OCI-LY7 (cell line): ENCODE measurements around the gene MKNK2. TPM values are rescaled to one million over a fixed set of nuclear protein-coding genes. Genes with fewer than 3 reads are reported as not detected.

ENCODE experiments used
- BruUV-seq: library from RNA; stranded (reverse); fragments of 400-500 nt; replicated peaks from 2 replicates; lab custom pipeline; 2021; lab: Mats Ljungman, UMichigan
- CTCF ChIA-PET: fragments of 300-600 bp; sonication (Branson Sonifier 250); formaldehyde crosslinking; loops from one replicate; lab custom pipeline; 2022; ENCODE audit warnings: antibody characterized with exemption; ENCODE audit not compliant: unreplicated experiment; lab: Charles Lee
- POLR2A ChIA-PET: fragments of 300-600 bp; sonication (Branson Sonifier 250); formaldehyde crosslinking; loops from one replicate; lab custom pipeline; 2022; ENCODE audit warnings: antibody characterized with exemption; lab: Charles Lee
- DNase-seq: peaks from one replicate; pipeline ENCODE4 v3.0.0-alpha.2; 2015; ENCODE audit warnings: low spot score
- H2AFZ ChIP-seq: fragments of 200-600 bp; sonication (generic), shearing (Covaris generic); 2 replicates; pipeline ENCODE4 v1.6.1; 2014; ENCODE audit warnings: mild to moderate bottlenecking, antibody characterized with exemption, low read length, moderate library complexity
- H3K27ac ChIP-seq: fragments of 200-600 bp; sonication (generic); 2 replicates; pipeline ENCODE4 v1.5.1; 2014; ENCODE audit warnings: mixed run types, low read depth, mild to moderate bottlenecking, moderate library complexity, low read length, inconsistent platforms; ENCODE audit not compliant: poor library complexity, severe bottlenecking
- H3K36me3 ChIP-seq: fragments of 200-600 bp; sonication (generic); 2 replicates; pipeline ENCODE4 v1.6.1; 2014; ENCODE audit warnings: mild to moderate bottlenecking, antibody characterized with exemption, low read length, moderate library complexity, mixed read lengths; ENCODE audit not compliant: insufficient read depth
- H3K4me1 ChIP-seq: fragments of 200-600 bp; sonication (generic); 2 replicates; pipeline ENCODE4 v1.5.1; 2014; ENCODE audit warnings: mild to moderate bottlenecking, low read length; ENCODE audit not compliant: insufficient read depth, poor library complexity, severe bottlenecking
- H3K4me2 ChIP-seq: fragments of 200-600 bp; sonication (generic); 2 replicates; pipeline ENCODE4 v1.6.1; 2014; ENCODE audit warnings: mild to moderate bottlenecking, low read length
- H3K4me3 ChIP-seq: fragments of 200-600 bp; sonication (generic); 2 replicates; pipeline ENCODE4 v1.5.1; 2014; ENCODE audit warnings: mild to moderate bottlenecking, low read depth, low read length; ENCODE audit not compliant: poor library complexity, severe bottlenecking
- H3K79me2 ChIP-seq: fragments of 200-600 bp; sonication (generic); 2 replicates; pipeline ENCODE4 v1.6.1; 2016; ENCODE audit warnings: low read depth, mild to moderate bottlenecking, low read length, moderate library complexity, mixed read lengths; ENCODE audit not compliant: insufficient read depth
- H3K9me2 ChIP-seq: fragments of 200-600 bp; sonication (generic); 2 replicates; pipeline ENCODE4 v1.6.1; 2016; ENCODE audit warnings: mild to moderate bottlenecking, low read length, mixed read lengths; ENCODE audit not compliant: insufficient read depth
- H3K9me3 ChIP-seq: fragments of 200-600 bp; sonication (generic); 2 replicates; pipeline ENCODE4 v1.6.1; 2014; ENCODE audit warnings: mild to moderate bottlenecking, mixed run types, low read length, mixed read lengths
- H4K20me1 ChIP-seq: fragments of 200-600 bp; sonication (generic); 2 replicates; pipeline ENCODE4 v1.6.1; 2014; ENCODE audit warnings: mild to moderate bottlenecking, antibody characterized with exemption, low read length, moderate library complexity, mixed read lengths; ENCODE audit not compliant: insufficient read depth
- EZH2phosphoT487 ChIP-seq: fragments of 200-600 bp; sonication (generic); IDR thresholded peaks from 2 replicates; pipeline ENCODE4 v1.6.1; 2018; ENCODE audit warnings: low read depth, borderline replicate concordance, mild to moderate bottlenecking, mixed run types, antibody characterized with exemption, low read length, moderate library complexity, mixed read lengths
- intact Hi-C: fragments of 100-400 bp; cut with micrococcal nuclease; formaldehyde crosslinking; loops from one replicate; pipeline ENCODE4 v1.10.0; 2022; ENCODE audit not compliant: unreplicated experiment
- total RNA-seq, 2 experiments: library from RNA; depleted of rRNA in 1 of 2; stranded (reverse); fragments of >200 nt in 1 of 2; shearing (Covaris generic) in 1 of 2; gene quantifications; 2 replicates each; pipeline ENCODE4 v1.2.3, GENCODE V29; 2014 to 2022
- TF ChIP-seq, protein P1 (sequence below): fragments of 200-600 bp; sonication (generic); conservative IDR thresholded peaks from 2 replicates; pipeline ENCODE4 v1.5.1; 2014; ENCODE audit warnings: mild to moderate bottlenecking, antibody characterized with exemption, low read length, moderate library complexity, mixed read lengths

MKNK2 gene
- total RNA-seq, 2 experiments from 2014 or later, result 115 to 225 TPM

DNA sequence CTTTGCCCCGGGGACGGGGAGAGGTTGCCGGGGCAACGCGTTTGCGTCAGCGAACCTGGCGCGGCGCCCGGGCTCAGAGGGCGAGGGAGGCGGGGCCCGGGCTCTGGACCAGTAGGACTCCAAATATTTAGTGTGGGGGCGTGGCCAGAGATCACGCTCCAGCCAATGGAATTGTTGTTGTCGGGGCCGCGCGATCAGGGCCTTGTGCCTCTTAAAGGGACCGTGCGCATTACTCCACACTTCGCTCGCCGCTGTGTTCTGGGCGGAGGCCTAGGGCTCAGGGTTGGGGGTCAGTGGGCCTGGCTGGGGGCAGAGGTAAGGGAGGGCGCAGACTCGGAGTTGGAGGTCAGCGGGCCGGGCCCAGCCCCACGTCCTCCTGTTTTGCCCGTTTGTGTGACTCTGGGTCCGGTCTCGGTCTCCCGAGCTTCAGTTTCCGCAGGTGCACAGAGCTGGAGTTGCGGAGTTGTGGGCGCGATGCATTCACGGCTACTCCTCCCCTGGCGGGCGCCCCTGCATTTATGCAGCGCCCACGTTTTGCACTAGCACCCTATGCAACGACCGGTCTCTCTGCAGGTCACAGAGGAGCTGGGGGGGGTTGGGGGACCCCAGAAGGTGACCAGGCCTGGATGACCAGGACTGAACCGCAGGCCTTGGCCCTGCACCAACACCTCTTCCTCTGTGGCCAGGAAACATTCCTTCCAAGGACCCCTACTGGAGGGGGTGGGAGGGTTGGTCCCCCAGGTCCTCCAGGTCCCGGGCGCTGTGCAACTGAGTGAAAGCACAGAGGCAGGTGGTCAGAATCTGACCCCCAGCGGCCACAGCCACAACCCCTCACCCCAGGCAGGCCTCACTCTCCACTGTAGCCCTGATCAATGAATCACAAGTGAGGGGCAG lies 10.7 kb upstream of the MKNK2 start:
- no TSS peak for BruUV-seq
- no peaks in the 10 kb centered on the region for H3K9me3 ChIP-seq
- H3K27ac ChIP-seq, result peak overlapping the region; percentile 73
- peak overlapping the region; percentile 25; the same call in 1 of the 2 replicates for H2AFZ ChIP-seq
- no peaks in the 10 kb centered on the region; the same call in 1 of the 2 replicates for H3K79me2 ChIP-seq
- TF ChIP-seq, protein P1, sequence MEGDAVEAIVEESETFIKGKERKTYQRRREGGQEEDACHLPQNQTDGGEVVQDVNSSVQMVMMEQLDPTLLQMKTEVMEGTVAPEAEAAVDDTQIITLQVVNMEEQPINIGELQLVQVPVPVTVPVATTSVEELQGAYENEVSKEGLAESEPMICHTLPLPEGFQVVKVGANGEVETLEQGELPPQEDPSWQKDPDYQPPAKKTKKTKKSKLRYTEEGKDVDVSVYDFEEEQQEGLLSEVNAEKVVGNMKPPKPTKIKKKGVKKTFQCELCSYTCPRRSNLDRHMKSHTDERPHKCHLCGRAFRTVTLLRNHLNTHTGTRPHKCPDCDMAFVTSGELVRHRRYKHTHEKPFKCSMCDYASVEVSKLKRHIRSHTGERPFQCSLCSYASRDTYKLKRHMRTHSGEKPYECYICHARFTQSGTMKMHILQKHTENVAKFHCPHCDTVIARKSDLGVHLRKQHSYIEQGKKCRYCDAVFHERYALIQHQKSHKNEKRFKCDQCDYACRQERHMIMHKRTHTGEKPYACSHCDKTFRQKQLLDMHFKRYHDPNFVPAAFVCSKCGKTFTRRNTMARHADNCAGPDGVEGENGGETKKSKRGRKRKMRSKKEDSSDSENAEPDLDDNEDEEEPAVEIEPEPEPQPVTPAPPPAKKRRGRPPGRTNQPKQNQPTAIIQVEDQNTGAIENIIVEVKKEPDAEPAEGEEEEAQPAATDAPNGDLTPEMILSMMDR, result 0 out of 2 replicates have a peak, but pooled peaks have one; percentile 27
- no peak for TF ChIP-seq EZH2phosphoT487
- H3K4me1 ChIP-seq, result peaks cover 65% of the 10 kb centered on the region
- H4K20me1 ChIP-seq, result no peaks in the 10 kb centered on the region
- no peaks in the 10 kb centered on the region for H3K36me3 ChIP-seq
- H3K4me2 ChIP-seq, result peak overlapping the region; percentile 96
- peak; percentile 100 for DNase-seq
- H3K4me3 ChIP-seq, result peak overlapping the region; percentile 80
- CTCF ChIA-PET, result no interaction called here
- intact Hi-C loops, result loop anchor here (2.0 kb wide), 1 partner anchor 23 kb away; no protein-coding TSS in a partner anchor
- no peaks in the 10 kb centered on the region for H3K9me2 ChIP-seq
- POLR2A ChIA-PET, result interaction anchor here (1.0 to 1.6 kb wide), 2 partner anchors 9 to 19 kb away, joined by 3 to 4 read pairs; no protein-coding TSS in a partner anchor

DNA sequence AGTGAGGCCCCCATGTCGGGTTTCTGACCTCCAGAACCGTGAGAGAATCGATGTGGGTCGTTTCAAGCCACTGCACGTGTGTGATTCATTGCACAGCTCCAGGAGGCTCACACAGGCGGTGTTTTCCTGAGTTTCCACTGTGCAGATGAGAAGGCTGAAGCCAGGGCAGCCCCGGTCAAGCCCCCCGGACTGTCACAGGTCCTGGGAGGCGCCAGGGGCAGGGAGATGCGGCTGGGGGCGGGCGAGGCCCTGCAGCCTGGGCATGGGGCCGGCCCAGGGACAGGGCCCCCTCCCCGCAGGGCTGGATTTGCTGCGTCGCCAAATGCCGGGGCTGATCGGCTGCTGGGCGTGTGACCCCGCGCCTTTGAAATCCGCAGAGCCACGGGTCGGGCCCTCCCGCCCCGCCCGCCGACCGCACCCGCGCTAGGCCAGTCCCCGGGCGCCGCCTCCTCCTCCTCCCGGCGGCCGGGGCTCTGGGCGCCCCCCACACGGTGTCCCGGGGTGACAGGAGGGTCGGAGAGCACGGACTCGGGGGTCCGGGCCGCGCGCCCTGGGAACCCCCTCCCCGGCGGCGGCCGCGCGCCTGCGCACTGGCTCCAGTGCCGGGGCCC lies 9.9 kb upstream of the MKNK2 start:
- Histone ChIP-seq H2AFZ (peak overlapping the region; percentile 11; the same call in 1 of the 2 replicates), H3K27ac (peak overlapping the region; percentile 73), H4K20me1 (no peaks in the 10 kb centered on the region), H3K4me1 (peaks cover 72% of the 10 kb centered on the region), H3K79me2 (no peaks in the 10 kb centered on the region; the same call in 1 of the 2 replicates), H3K9me3 (no peaks in the 10 kb centered on the region), H3K4me2 (peak overlapping the region; percentile 96), H3K36me3 (no peaks in the 10 kb centered on the region), H3K9me2 (no peaks in the 10 kb centered on the region), H3K4me3 (peak overlapping the region; percentile 80)
- ChIA-PET CTCF (no interaction called here), POLR2A (interaction anchor here (1.0 kb wide), 1 partner anchor 19 kb away, joined by 3 read pairs; no protein-coding TSS in a partner anchor)
- no peak for TF ChIP-seq EZH2phosphoT487
- TF ChIP-seq, protein P1, result no peak
- TSS peak; percentile 84 for BruUV-seq
- intact Hi-C loops, result loop anchor here (2.0 kb wide), 1 partner anchor 24 kb away; no protein-coding TSS in a partner anchor
- no peak for DNase-seq
